GM18519 (cell line): ENCODE results near the gene LAMA5.
"Not testable (repeated sequence)": the region's sequence is repeated elsewhere in the genome, so short reads cannot be mapped to it uniquely, and the experiment has no call there.

Source experiments
- ATAC-seq: cut with Tn5 transposase; IDR thresholded peaks from one replicate; pipeline ENCODE4 v1.9.1; 2021; ENCODE audit warnings: mild to moderate bottlenecking, moderate library complexity; ENCODE audit not compliant: unreplicated experiment, low FRiP score

LAMA5 gene

GRCh38 chr20:62389601-62390087 is 22.5 kb upstream of the LAMA5 start:
- no peak for ATAC-seq

GRCh38 chr20:62388839-62389600 is 21.9 kb upstream of the LAMA5 start:
- ATAC-seq = no peak

DNA sequence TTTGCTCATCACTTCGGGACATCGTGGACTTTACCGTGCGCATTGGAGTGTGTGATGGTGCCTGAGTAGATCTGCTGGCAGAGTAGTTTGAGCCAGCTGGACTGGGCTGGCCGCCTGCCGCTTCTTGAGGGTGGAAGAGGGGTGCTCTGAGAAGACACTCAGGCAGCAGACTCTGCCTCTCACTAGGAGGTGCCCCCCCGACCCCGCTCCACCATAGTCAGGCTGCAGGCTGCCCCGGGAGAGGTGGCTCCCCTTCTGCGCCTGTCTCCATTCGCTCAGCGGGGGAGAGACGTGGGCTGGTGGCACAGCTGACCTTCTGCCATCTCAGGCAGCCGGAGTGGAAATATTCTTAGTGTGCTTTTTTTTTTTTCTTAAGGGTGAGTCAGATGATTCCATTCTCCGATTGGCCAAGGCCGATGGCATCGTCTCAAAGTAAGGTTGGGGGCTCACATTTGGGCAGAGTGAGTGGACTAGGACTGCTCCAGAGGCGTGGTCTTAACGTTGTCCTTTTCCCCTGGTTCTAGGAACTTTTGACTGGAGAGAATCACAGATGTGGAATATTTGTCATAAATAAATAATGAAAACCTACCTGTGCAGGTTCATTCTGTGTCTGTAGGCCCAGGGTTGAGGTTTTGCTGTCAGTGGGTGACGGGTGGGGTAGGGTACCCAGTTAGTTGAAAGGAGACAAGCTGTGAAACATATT is 21.0 kb upstream of the LAMA5 start:
- ATAC-seq = no peak

DNA sequence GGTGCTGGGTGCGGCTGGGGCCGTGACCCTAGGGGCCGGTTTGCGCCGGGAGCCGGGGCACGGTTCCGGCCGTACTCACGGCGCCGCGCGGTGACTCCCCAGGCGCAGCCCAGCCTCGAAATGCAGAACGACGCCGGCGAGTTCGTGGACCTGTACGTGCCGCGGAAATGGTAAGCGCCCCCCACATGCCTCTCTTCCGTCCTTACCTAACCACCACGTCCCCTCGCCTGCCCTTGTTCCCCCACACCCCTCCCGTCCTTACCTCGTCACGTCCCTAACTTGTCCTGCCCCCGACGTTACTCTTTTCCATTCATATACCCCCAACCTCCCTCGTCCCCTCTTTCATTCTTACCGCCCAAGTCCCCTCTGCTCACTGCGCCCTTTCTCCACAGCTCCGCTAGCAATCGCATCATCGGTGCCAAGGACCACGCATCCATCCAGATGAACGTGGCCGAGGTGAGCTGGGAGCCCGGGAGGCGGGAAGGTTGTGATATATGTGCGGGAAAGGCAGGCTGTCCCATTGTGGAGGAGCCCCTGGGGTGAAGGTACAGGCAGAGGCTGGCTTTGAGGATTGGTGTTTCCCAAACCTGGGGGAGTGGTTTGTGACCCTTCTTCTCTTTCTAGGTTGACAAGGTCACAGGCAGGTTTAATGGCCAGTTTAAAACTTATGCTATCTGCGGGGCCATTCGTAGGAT is 20.3 kb upstream of the LAMA5 start:
- ATAC-seq = no peak

DNA sequence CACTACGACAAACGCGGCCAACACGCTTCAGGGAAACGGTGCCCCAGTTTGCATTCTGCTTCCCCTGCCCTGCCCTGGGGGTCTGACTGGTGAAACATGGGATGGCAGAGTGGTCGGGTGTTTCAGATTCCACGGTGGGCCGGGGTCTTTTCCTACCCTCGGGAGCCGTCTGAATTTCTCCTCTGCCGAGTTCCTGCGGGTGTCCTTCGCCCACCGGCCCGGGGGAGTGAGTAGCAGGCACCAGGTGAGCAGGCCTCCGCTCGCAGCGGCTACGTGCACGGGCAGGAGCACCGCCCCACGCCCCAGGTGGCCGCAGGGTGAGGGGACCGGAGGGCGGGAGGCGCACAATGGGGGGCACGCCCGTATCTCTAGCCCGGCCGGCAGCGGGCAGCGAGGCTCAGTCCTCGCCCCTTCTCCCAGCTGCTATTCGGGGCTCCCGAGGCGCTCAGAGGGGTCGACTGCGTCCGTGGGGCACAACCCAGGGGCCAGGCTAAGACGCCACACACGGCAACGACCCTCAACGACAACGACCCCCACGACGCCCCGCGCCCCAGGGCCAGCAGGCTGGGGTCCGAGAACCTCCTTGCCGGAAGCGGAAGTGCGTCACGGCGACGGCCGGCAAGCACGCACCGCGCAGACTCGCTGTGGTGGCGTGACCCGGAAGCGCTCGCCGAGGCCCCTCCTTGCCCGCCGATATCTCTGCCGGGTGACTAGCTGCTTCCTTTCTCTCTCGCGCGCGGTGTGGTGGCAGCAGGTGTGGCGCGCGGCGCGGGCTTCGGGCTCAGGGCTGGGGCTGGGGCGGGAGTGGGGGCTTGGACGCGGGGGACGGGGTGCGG is 19.5 kb upstream of the LAMA5 start, which contains the start of gene RPS21:
TSS of gene RPS21 (plus strand) at position 721 of the 836 bp plus-strand sequence. CDS start 236 bp downstream, outside the sequence.
- ATAC-seq = peak; percentile 54

- no peak for ATAC-seq
These were observed 15.4 kb upstream of the LAMA5 start for GRCh38 chr20:62382306-62383198.

DNA sequence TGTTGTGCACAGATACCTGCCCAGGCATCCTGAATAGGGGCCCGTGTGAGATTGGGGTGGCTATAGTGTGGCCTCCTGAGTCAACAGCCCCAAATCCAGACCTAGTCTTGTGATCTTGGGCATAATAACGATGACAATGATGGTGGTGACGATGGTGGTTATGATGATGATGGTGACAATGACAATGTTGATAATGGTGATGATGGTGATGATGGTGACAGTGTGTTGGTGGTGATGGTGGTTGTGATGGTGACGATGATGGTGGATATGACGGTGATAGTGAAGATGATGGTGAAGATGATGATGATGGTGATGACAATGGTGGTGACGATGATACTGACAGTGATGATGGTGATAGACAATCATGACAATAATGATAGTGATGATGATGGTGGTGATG is 14.7 kb upstream of the LAMA5 start:
- no peak for ATAC-seq

DNA sequence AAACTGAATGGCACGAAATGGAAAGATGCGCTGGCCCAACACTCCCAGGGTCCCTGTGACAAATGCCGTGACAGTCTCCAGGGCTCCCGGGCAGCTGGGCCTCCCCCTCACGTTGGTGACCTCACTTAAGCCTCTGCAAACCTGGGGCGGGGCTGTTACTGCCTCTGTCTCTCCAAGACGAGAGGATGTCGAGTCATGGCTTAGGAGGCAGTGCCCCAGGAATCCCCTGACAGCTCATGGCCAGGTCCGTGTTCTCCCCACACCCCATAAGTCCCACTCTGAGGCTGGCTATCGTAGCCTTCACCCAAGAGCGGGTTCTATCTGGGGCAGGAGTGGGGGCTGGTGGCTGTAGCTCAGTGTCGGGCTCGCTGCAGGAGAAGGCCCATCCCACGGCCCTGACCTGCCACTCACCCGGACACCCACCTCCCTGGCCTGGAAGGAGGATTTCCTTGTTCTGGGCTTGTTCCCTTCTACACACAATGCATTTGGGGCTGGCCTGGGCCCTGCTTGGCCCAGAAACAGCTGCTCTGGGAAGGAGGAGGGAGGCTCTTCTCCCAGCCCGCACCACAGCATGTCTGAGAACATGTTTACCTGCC is 14.2 kb upstream of the LAMA5 start:
- ATAC-seq = no peak

GRCh38 chr20:62378215-62378614 is 11.1 kb upstream of the LAMA5 start:
- no peak for ATAC-seq

- no peak for ATAC-seq
These were observed 10.6 kb upstream of the LAMA5 start for GRCh38 chr20:62377615-62378178.

- no peak for ATAC-seq
These were observed 10.0 kb upstream of the LAMA5 start for GRCh38 chr20:62377064-62377461.

DNA sequence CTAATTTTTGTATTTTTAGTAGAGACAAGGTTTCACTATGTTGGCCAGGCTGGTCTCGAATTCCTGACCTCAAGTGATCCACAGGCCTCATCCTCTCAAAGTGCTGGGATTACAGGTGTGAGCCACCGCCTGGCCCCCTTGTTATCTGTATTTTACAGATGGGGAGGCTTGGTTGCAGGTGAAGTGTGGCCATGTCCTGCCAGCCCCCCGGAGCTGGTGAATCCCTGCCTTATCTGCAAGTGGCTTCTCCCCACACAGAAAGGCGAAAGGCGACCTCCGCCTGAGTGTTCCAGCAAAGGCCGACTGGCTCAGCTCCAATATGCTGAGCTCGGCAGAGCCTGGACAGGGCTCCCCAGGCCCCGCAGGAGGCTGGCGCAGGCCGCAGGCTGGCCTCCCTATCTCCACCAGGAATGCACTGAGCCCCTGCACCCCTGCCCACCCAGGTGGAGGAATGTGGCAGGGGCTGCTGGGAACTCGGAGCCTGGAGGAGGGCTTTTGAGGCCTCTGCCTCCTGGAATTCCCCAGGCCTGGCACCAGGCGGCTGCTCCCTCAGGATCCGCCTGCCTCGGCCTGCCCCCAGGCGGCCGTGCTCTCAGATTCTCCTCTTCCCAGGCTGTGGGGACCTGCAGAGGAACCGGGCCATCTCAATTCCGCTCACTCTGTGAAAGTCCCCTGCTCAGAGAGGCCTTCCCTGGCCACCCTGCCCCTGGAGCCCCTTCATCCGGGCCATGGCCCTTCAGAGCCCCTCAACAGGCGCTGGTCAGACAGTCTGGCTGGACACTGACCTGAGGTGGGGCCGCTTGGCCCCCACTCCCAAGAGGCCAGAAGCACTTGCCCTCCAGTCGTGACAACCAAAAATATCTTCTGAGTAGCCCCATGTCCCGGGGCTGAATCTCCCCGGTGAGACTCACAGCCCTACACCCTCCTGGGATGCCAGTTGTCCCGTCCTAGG is 9.3 kb upstream of the LAMA5 start:
- ATAC-seq = no peak

- ATAC-seq = no peak
These were observed 7.4 kb upstream of the LAMA5 start for GRCh38 chr20:62374331-62375152.

DNA sequence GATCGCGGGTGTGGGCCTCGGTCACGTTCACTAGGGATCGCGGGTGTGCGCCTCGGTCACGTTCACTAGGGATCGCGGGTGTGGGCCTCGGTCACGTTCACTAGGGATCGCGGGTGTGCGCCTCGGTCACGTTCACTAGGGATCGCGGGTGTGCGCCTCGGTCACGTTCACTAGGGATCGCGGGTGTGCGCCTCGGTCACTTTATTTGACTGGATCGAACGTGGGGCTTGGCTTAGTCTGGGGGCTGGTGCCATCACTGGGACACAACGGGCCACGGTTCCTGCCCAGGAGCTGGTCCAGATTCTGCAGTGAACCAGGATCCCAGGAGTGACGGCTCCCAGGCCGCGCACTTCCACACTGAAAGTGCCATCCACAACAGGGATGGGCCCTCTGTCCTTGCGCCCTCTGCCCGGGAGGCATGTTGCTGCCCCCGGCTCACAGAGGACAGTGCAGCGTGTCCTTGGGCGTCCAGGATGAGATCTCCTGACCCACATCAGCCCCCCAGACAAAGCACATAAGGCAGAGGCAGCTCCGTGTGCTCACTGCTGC is 6.6 kb upstream of the LAMA5 start:
- not testable (repeated sequence) for ATAC-seq

DNA sequence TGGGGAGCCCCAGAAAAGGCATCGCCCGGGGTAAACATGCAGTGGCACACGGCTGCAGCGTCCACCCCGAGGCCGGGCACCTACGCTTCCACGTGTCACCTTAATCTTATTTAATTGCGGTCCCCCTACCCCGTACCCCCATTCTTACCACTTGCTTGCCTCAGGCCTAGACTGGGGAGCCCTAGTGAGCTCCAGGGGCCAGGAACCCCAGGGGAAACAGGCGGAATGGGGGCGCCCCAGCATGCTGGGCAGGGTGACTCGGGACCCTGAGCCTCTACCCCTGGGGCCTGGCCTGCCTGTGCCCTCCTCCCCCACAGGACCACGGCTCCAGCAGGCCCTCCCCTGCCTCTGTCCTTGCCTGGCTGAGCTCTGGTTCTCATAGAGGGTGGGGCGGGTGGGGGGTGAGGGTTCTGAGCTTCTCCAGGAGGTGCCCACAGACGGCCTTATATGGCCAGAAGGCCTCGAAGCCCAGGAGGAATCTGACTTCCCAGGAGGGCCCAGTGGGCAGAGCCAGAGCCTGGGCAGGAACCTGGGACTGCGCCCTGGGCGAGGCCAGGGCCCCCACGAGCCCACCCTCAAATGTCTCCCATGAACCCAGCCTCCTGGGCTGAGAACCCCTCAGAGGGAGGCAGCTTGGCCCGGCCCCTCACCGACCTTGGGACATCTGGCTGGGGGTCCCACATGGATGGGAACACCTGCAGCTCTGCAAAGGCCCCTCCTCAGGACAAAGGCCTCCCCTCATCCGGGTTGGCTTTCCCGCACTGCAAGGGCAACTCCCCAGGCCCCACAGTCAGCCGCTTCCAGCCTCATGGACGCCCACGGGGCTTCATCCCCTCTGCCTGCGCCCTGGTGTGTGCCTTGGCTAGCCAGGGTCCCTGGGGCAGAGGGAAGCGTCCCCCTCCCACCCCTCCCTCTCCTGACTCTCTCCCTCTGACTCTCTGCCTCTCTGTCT is 5.2 kb upstream of the LAMA5 start:
- no peak for ATAC-seq
